ENCODE data around the gene ATP11A. TPM values are rescaled to one million over a fixed set of nuclear protein-coding genes. Genes with fewer than 3 reads are reported as not detected.

The ATP11A gene
- total and polyA plus RNA-seq, 2 donors (not counting 3 experiments of a cell fraction or from before 2014, with no cell fraction given), result 16.5 to 88.1 TPM

GRCh38 chr13:112716461-112716820 is 26.6 kb downstream of the ATP11A start:
- dilution Hi-C loops (cut with MboI; ENCODE audit: extremely low pct_ligation_motif_present, low sequenced_read_pairs) (no loop called here), intact Hi-C loops (cut with micrococcal nuclease) (no loop called here)
- H2AFZ ChIP-seq (ENCODE audit: low read depth, low read length), result no peak overlapping the region
- FAIRE-seq (no peak), DNase-seq (ENCODE audit: low read depth, low spot score) (no peak)
- H3K36me3 ChIP-seq (ENCODE audit: control insufficient read depth in 2 of 2, extremely low read depth in 1 of 2, insufficient read depth in 2 of 2, low read length in 2 of 2), result no peaks in the 10 kb centered on the region
- CTCF ChIA-PET, result interaction anchor here (0.6 kb wide), 1 partner anchor 106 kb away, joined by 5 read pairs; no protein-coding TSS in a partner anchor
- H3K9me3 ChIP-seq (replicated peaks; ENCODE audit: control insufficient read depth, insufficient read depth, low read length), result no peaks in the 10 kb centered on the region
- POLR2A ChIA-PET, result no interaction called here
- H3K27me3 ChIP-seq (ENCODE audit: control insufficient read depth in 2 of 2, insufficient read depth in 2 of 2, low read length in 2 of 2), result no peaks in the 10 kb centered on the region
- H3K27ac ChIP-seq (ENCODE audit: insufficient read depth, low read depth, low read length), result no peak overlapping the region
- no TSS peak for BruUV-seq (replicated peaks)
- no peak overlapping the region for H3K9ac ChIP-seq (replicated peaks; ENCODE audit: extremely low read depth, insufficient read depth, low read length)
- H3K9me1 ChIP-seq (replicated peaks; ENCODE audit: control insufficient read depth, extremely low read depth, insufficient read depth, low read length), result no peaks in the 10 kb centered on the region
- peaks cover 22% of the 10 kb centered on the region for H3K4me1 ChIP-seq (ENCODE audit: control insufficient read depth, extremely low read depth, insufficient read depth, low read length)
- TF ChIP-seq MYC (IDR thresholded peaks at IDR 0.05; ENCODE audit: low read depth, low read length), result no peak
- TF ChIP-seq, protein P1, sequence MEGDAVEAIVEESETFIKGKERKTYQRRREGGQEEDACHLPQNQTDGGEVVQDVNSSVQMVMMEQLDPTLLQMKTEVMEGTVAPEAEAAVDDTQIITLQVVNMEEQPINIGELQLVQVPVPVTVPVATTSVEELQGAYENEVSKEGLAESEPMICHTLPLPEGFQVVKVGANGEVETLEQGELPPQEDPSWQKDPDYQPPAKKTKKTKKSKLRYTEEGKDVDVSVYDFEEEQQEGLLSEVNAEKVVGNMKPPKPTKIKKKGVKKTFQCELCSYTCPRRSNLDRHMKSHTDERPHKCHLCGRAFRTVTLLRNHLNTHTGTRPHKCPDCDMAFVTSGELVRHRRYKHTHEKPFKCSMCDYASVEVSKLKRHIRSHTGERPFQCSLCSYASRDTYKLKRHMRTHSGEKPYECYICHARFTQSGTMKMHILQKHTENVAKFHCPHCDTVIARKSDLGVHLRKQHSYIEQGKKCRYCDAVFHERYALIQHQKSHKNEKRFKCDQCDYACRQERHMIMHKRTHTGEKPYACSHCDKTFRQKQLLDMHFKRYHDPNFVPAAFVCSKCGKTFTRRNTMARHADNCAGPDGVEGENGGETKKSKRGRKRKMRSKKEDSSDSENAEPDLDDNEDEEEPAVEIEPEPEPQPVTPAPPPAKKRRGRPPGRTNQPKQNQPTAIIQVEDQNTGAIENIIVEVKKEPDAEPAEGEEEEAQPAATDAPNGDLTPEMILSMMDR (IDR thresholded peaks at IDR 0.05; ENCODE audit: extremely low read depth in 1 of 2, insufficient read depth in 1 of 2, low read depth in 1 of 2, low read length in 2 of 2), result no peak
- no peak for TF ChIP-seq MAX (IDR thresholded peaks at IDR 0.05; ENCODE audit: insufficient read depth, insufficient read length)
- no peak for TF ChIP-seq FOS (IDR thresholded peaks at IDR 0.05; ENCODE audit: borderline replicate concordance, insufficient read depth, low read length)
- no peak for TF ChIP-seq EZH2 (IDR thresholded peaks at IDR 0.05; ENCODE audit: borderline replicate concordance, low read depth, low read length, severe bottlenecking)
- TF ChIP-seq POLR2A (IDR thresholded peaks at IDR 0.05; ENCODE audit: low read depth, low read length), result no peak
- no peak for TF ChIP-seq JUN (IDR thresholded peaks at IDR 0.05; ENCODE audit: borderline replicate concordance, insufficient read depth, insufficient read length, low read depth)
- TF ChIP-seq POLR2AphosphoS5 (IDR thresholded peaks at IDR 0.05; ENCODE audit: insufficient read depth, low read depth, low read length), result no peak
- TF ChIP-seq GATA2 (IDR thresholded peaks at IDR 0.05; ENCODE audit: insufficient read depth, insufficient read length, low read depth, low read length), result no peak
- no peak overlapping the region for H3K4me3 ChIP-seq (replicated peaks in 1 of 3; ENCODE audit: insufficient read depth in 1 of 3, low read depth in 1 of 3, low read length in 3 of 3)
- H4K20me1 ChIP-seq (replicated peaks; ENCODE audit: control insufficient read depth, extremely low read depth, insufficient read depth, low read length), result no peaks in the 10 kb centered on the region
- no peak overlapping the region for H3K4me2 ChIP-seq (ENCODE audit: insufficient read depth, low read length)
- peaks cover 23% of the 10 kb centered on the region for H3K79me2 ChIP-seq (ENCODE audit: control insufficient read depth, insufficient read depth, low read length)

All from endothelial cell of umbilical vein (primary cell).